HepG2 (cell line): Measurements from ENCODE around the gene APC2. TPM values are rescaled to one million over a fixed set of nuclear protein-coding genes. Genes with fewer than 3 reads are reported as not detected.

Source experiments
- ATAC-seq: fragments of 200-7000 bp; cut with Tn5 transposase; 3 replicates; pipeline ENCODE4 v1.9.1; 2020; ENCODE audit warnings: mild to moderate bottlenecking, moderate library complexity
- BruUV-seq: library from RNA; stranded (reverse); fragments of 400-500 nt; replicated peaks from 2 replicates; lab custom pipeline; 2021; lab: Mats Ljungman, UMichigan
- CTCF ChIA-PET: fragments of 300-600 bp; formaldehyde crosslinking; extraction: SDS; loops from one replicate; lab custom pipeline; 2021; ENCODE audit warnings: low total read pairs, inconsistent platforms, low intra/inter-chr PET ratio; lab: Yijun Ruan, JAX
- POLR2A ChIA-PET: fragments of 350-600 bp; sonication (Branson Sonifier 250); formaldehyde crosslinking; loops from one replicate; lab custom pipeline; 2020; ENCODE audit warnings: antibody characterized with exemption, inconsistent platforms; lab: Yijun Ruan, JAX
- DNase-seq: peaks from one replicate; pipeline ENCODE4 v3.0.0-alpha.2; 2015; ENCODE audit warnings: low spot score
- FAIRE-seq: peaks from 3 replicates; lab custom pipeline; 2011; peaks lifted over from hg19 to GRCh38; lab: Jason Lieb, UNC
- H2AFZ ChIP-seq: one replicate; pipeline ENCODE4 v1.6.1; 2011; ENCODE audit warnings: low read length, inconsistent platforms
- H3K27ac ChIP-seq: fragments of 300-600 bp; 3 replicates; pipeline ENCODE4 v1.8.0; 2011; ENCODE audit warnings: mixed run types, mild to moderate bottlenecking, mixed read lengths, low read length, inconsistent platforms; ENCODE audit not compliant: insufficient read depth; ENCODE audit errors: extremely low read length
- H3K27me3 ChIP-seq, 2 experiments: fragments of 200-600 bp in 1 of 2; 2 replicates in 1 of 2; 3 replicates in 1 of 2; pipeline versions ENCODE4 v1.6.0 to v1.8.0; 2011; ENCODE audit warnings: low read length in 2 of 2, mild to moderate bottlenecking in 2 of 2, moderate library complexity in 2 of 2, inconsistent platforms in 1 of 2; ENCODE audit not compliant: insufficient read depth in 2 of 2, control insufficient read depth in 1 of 2
- H3K36me3 ChIP-seq, 2 experiments: fragments of 200-600 bp in 1 of 2; replicated peaks in 1 of 2; 2 replicates in 1 of 2; 3 replicates in 1 of 2; pipeline versions ENCODE4 v1.5.1 to v1.8.0; 2011; ENCODE audit warnings: low read length in 2 of 2, inconsistent platforms in 1 of 2; ENCODE audit not compliant: insufficient read depth in 2 of 2, control insufficient read depth in 1 of 2
- H3K4me1 ChIP-seq: 2 replicates; pipeline ENCODE4 v1.5.1; 2012; ENCODE audit warnings: low read length, inconsistent platforms; ENCODE audit not compliant: insufficient read depth
- H3K4me2 ChIP-seq: 2 replicates; pipeline ENCODE4 v1.6.0; 2011; ENCODE audit warnings: low read depth, low read length, inconsistent platforms
- H3K4me3 ChIP-seq, 3 experiments: fragments of 200-600 bp in 1 of 3; sonication (generic), shearing (Covaris generic) in 1 of 3; replicated peaks in 1 of 3; 2 replicates each; pipeline ENCODE4 v1.5.1; 2011 to 2016; ENCODE audit warnings: low read length in 3 of 3, inconsistent platforms in 2 of 3, low read depth in 2 of 3, mild to moderate bottlenecking in 2 of 3, control low read depth in 1 of 3, mixed read lengths in 1 of 3; ENCODE audit not compliant: insufficient read depth in 1 of 3
- H3K79me2 ChIP-seq: one replicate; pipeline ENCODE4 v1.6.1; 2011; ENCODE audit warnings: low read length, inconsistent platforms; ENCODE audit not compliant: insufficient read depth
- H3K9ac ChIP-seq: 2 replicates; pipeline ENCODE4 v1.6.0; 2011; ENCODE audit warnings: mild to moderate bottlenecking, low read depth, low read length, inconsistent platforms; ENCODE audit not compliant: insufficient read depth
- H3K9me3 ChIP-seq: 2 replicates; pipeline ENCODE4 v1.5.1; 2012; ENCODE audit warnings: mild to moderate bottlenecking, low read length
- H4K20me1 ChIP-seq: 2 replicates; pipeline ENCODE4 v1.6.0; 2011; ENCODE audit warnings: inconsistent platforms, mild to moderate bottlenecking, low read length, moderate library complexity; ENCODE audit not compliant: insufficient read depth
- RBM22 ChIP-seq: fragments of 200-400 bp; formaldehyde crosslinking; optimal IDR thresholded peaks from 2 replicates; pipeline ENCODE3; 2017; ENCODE audit warnings: mild to moderate bottlenecking, low read length, moderate library complexity
- RXRA ChIP-seq: sonication (generic); formaldehyde crosslinking; IDR thresholded peaks from 2 replicates; pipeline ENCODE4 v1.5.1; 2020; ENCODE audit warnings: missing genetic modification reagents
- SPEN ChIP-seq: sonication (generic); formaldehyde crosslinking; IDR thresholded peaks from 2 replicates; pipeline ENCODE4 v1.5.1; 2020; ENCODE audit warnings: low read depth, mild to moderate bottlenecking, missing genetic modification reagents
- TBL1XR1 ChIP-seq: fragments of 150-350 bp; IDR thresholded peaks from 2 replicates; pipeline ENCODE4 v1.6.1; 2014; ENCODE audit warnings: borderline replicate concordance, low read length; ENCODE audit not compliant: partially characterized antibody
- ZBTB33 ChIP-seq: sonication (generic); formaldehyde crosslinking; IDR thresholded peaks from 2 replicates; pipeline ENCODE4 v1.4.0; 2020; ENCODE audit warnings: missing genetic modification reagents
- ZNF205 ChIP-seq: IDR thresholded peaks from 2 replicates; pipeline ENCODE4 v1.6.1; 2018; ENCODE audit warnings: missing biosample characterization, missing genetic modification reagents
- ZNF33B ChIP-seq: sonication (generic); formaldehyde crosslinking; IDR thresholded peaks from 2 replicates; pipeline ENCODE4 v1.5.1; 2020; ENCODE audit warnings: mild to moderate bottlenecking, missing genetic modification reagents
- ZNF672 ChIP-seq: sonication (generic); formaldehyde crosslinking; IDR thresholded peaks from 2 replicates; pipeline ENCODE4 v1.8.1; 2022; ENCODE audit warnings: missing genetic modification reagents
- WGBS: methylation state at CpG from one replicate; pipeline ENCODE4 v1.1.6; 2017; ENCODE audit warnings: low lambda C conversion rate; 5-methylcytosine and 5-hydroxymethylcytosine counted together
- in situ Hi-C: cut with HindIII; loops from 2 replicates; pipeline ENCODE4 v1.10.0; 2017; ENCODE audit warnings: low pct_unique_long_range_greater_than_20kb; ENCODE audit not compliant: extremely low pct_ligation_motif_present
- intact Hi-C: fragments of 100-400 bp; cut with micrococcal nuclease; formaldehyde crosslinking; loops from one replicate; pipeline ENCODE4 v1.10.0; 2022; ENCODE audit not compliant: unreplicated experiment
- polyA plus RNA-seq, 8 experiments: library from polyadenylated mRNA; depleted of rRNA in 3 of 8; stranded (reverse) in 7 of 8; unstranded in 1 of 8; fragments of >200 nt; fragmentation: Illumina TruSeq in 4 of 8; extraction: Trizol in 4 of 8; gene quantifications; 2 replicates each; pipeline versions ENCODE4 v1.2.1 to v1.2.3, GENCODE V29; 2011 to 2016; ENCODE audit warnings: low read depth in 4 of 8, missing spikeins in 1 of 8, mixed read lengths in 1 of 8; ENCODE audit not compliant: insufficient read depth in 1 of 8
- total RNA-seq, 5 experiments: library from RNA; depleted of rRNA; stranded (reverse); fragments of >200 nt; fragmentation: Illumina TruSeq; extraction: Trizol; gene quantifications; 2 replicates each; pipeline ENCODE4 v1.2.3, GENCODE V29; 2016; ENCODE audit warnings: low read depth in 1 of 5
- TF ChIP-seq, protein P1 (sequence below), 2 experiments: fragments of 450-650 bp in 1 of 2; sonication (generic) in 1 of 2; formaldehyde crosslinking; IDR thresholded peaks; 2 replicates each; pipeline versions ENCODE4 v1.5.0 to v1.8.0; 2020 to 2022; ENCODE audit warnings: mild to moderate bottlenecking in 1 of 2, missing genetic modification reagents in 1 of 2
- TF ChIP-seq, protein P2 (sequence below): sonication (generic); formaldehyde crosslinking; IDR thresholded peaks from 2 replicates; pipeline ENCODE4 v1.4.0; 2020; ENCODE audit warnings: mild to moderate bottlenecking, missing genetic modification reagents
- TF ChIP-seq, protein P3 (sequence below): sonication (generic); formaldehyde crosslinking; conservative IDR thresholded peaks from 2 replicates; pipeline ENCODE4 v1.4.0; 2020; ENCODE audit warnings: missing genetic modification reagents
- TF ChIP-seq, protein P4 (sequence below): sonication (generic); formaldehyde crosslinking; IDR thresholded peaks from 2 replicates; pipeline ENCODE4 v1.4.0; 2020; ENCODE audit warnings: missing genetic modification reagents
- TF ChIP-seq, protein P5 (sequence below): sonication (generic); formaldehyde crosslinking; IDR thresholded peaks from 2 replicates; pipeline ENCODE4 v1.4.0; 2020; ENCODE audit warnings: missing genetic modification reagents, borderline replicate concordance

Gene APC2
- total and polyA plus RNA-seq, 2 of the 13 experiments (the other 11 are each of a cell fraction or from before 2014, with no cell fraction given) = 0.08 to 0.22 TPM

DNA sequence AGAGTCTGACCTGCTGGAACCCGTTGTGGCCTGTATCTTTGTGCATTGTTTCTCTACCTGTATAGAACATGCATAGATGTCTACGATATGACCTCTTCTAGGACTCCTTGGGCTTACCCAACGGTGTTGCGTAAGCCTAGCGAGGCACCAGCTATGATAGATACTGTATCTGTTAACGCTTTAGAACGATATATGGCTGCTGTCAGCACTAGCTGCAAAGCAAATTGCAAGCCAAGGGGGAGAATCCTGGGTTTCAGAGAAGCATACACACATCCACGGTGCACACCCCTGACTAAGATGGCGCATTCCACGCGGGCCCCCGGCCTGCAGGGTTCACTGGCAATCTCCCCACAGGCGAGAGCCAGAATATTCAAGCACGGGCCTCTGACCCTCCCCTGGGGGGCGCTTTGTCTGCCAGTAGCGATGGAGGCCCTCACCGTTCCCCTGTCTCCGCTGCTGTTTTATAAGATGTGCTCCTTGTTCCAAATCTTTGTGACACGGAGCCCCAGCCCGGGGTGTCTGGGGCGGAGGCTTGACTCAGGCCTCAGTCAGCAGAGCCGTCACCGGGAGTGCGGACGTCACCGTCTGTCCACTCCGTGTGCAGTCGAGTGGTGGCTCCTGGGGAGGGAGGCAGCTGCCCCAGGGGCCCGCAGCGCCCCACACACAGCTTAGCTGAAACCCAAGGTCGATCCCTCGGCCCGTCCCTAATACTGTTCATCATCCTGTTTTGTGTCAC lies 24.7 kb upstream of the APC2 start:
- H4K20me1 ChIP-seq = peaks cover 19% of the 10 kb centered on the region
- no TSS peak for BruUV-seq
- in situ Hi-C loops (no loop called here), intact Hi-C loops (no loop called here)
- no peak overlapping the region for H3K4me2 ChIP-seq
- WGBS = 92% methylated on average over 27 of the region's 33 CpGs
- H3K9me3 ChIP-seq = no peaks in the 10 kb centered on the region
- H2AFZ ChIP-seq = no peak overlapping the region
- H3K4me3 ChIP-seq = no peak overlapping the region
- peaks cover 34 to 79% of the 10 kb centered on the region in 2 experiments for H3K36me3 ChIP-seq
- peaks cover 41% of the 10 kb centered on the region for H3K4me1 ChIP-seq
- no peak for ATAC-seq
- DNase-seq = no peak
- H3K9ac ChIP-seq = no peak overlapping the region
- H3K27ac ChIP-seq = peak overlapping the region; percentile 80
- H3K27me3 ChIP-seq = no peaks in the 10 kb centered on the region
- FAIRE-seq = peak; percentile 28
- ChIA-PET POLR2A (interaction anchor here (0.8 to 2.1 kb wide), 6 partner anchors 9 to 156 kb away, joined by 3 to 15 read pairs (median 6); partner anchors contain the start of gene CIRBP), CTCF (no interaction called here)
- H3K79me2 ChIP-seq = peaks cover 38% of the 10 kb centered on the region
- TF ChIP-seq SPEN (CRISPR knock-in tag) (no peak), TBL1XR1 (no peak), ZBTB33 (peak; percentile 97), ZNF33B (CRISPR knock-in tag) (no peak), RBM22 (peak; percentile 74), ZNF672 (CRISPR knock-in tag) (no peak), RXRA (no peak), ZNF205 (CRISPR knock-in tag) (no peak)
- TF ChIP-seq, protein P1, sequence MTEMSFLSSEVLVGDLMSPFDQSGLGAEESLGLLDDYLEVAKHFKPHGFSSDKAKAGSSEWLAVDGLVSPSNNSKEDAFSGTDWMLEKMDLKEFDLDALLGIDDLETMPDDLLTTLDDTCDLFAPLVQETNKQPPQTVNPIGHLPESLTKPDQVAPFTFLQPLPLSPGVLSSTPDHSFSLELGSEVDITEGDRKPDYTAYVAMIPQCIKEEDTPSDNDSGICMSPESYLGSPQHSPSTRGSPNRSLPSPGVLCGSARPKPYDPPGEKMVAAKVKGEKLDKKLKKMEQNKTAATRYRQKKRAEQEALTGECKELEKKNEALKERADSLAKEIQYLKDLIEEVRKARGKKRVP (CRISPR knock-in tag; IDR thresholded peaks at IDR 0.05) = no peak
- TF ChIP-seq, protein P2, sequence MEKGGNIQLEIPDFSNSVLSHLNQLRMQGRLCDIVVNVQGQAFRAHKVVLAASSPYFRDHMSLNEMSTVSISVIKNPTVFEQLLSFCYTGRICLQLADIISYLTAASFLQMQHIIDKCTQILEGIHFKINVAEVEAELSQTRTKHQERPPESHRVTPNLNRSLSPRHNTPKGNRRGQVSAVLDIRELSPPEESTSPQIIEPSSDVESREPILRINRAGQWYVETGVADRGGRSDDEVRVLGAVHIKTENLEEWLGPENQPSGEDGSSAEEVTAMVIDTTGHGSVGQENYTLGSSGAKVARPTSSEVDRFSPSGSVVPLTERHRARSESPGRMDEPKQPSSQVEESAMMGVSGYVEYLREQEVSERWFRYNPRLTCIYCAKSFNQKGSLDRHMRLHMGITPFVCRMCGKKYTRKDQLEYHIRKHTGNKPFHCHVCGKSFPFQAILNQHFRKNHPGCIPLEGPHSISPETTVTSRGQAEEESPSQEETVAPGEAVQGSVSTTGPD (CRISPR knock-in tag) = no peak
- TF ChIP-seq, protein P3, sequence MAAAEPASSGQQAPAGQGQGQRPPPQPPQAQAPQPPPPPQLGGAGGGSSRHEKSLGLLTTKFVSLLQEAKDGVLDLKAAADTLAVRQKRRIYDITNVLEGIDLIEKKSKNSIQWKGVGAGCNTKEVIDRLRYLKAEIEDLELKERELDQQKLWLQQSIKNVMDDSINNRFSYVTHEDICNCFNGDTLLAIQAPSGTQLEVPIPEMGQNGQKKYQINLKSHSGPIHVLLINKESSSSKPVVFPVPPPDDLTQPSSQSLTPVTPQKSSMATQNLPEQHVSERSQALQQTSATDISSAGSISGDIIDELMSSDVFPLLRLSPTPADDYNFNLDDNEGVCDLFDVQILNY = no peak
- TF ChIP-seq, protein P4, sequence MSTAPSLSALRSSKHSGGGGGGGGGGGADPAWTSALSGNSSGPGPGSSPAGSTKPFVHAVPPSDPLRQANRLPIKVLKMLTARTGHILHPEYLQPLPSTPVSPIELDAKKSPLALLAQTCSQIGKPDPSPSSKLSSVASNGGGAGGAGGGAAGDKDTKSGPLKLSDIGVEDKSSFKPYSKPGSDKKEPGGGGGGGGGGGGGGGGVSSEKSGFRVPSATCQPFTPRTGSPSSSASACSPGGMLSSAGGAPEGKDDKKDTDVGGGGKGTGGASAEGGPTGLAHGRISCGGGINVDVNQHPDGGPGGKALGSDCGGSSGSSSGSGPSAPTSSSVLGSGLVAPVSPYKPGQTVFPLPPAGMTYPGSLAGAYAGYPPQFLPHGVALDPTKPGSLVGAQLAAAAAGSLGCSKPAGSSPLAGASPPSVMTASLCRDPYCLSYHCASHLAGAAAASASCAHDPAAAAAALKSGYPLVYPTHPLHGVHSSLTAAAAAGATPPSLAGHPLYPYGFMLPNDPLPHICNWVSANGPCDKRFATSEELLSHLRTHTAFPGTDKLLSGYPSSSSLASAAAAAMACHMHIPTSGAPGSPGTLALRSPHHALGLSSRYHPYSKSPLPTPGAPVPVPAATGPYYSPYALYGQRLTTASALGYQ = no peak
- TF ChIP-seq, protein P5, sequence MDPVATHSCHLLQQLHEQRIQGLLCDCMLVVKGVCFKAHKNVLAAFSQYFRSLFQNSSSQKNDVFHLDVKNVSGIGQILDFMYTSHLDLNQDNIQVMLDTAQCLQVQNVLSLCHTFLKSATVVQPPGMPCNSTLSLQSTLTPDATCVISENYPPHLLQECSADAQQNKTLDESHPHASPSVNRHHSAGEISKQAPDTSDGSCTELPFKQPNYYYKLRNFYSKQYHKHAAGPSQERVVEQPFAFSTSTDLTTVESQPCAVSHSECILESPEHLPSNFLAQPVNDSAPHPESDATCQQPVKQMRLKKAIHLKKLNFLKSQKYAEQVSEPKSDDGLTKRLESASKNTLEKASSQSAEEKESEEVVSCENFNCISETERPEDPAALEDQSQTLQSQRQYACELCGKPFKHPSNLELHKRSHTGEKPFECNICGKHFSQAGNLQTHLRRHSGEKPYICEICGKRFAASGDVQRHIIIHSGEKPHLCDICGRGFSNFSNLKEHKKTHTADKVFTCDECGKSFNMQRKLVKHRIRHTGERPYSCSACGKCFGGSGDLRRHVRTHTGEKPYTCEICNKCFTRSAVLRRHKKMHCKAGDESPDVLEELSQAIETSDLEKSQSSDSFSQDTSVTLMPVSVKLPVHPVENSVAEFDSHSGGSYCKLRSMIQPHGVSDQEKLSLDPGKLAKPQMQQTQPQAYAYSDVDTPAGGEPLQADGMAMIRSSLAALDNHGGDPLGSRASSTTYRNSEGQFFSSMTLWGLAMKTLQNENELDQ (CRISPR knock-in tag) = no peak
